Measurements from ENCODE around the gene BTD.
"Not testable (repeated sequence)": the region's sequence is repeated elsewhere in the genome, so short reads cannot be mapped to it uniquely, and the experiment has no call there.

- not testable (repeated sequence) for TF ChIP-seq CTCF (IDR thresholded peaks at IDR 0.05; ENCODE audit: low read depth, low read length, poor library complexity, severe bottlenecking); EZH2phosphoT487 (IDR thresholded peaks at IDR 0.05; ENCODE audit: borderline replicate concordance, low read length)
Observed at GRCh38 chr3:15604584-15604983, 3.0 kb downstream of the BTD start.

Data from DOHH2 (cell line).